Right lobe of liver (tissue), 6 donors: Measurements from ENCODE around the gene ACOT13. TPM values are rescaled to one million over a fixed set of nuclear protein-coding genes. Genes with fewer than 3 reads are reported as not detected.

Source experiments
- ATAC-seq, 4 donors: fragments of 200-7000 bp; cut with Tn5 transposase; one replicate each; pipeline ENCODE4 v1.9.1; 2020; ENCODE audit warnings: mild to moderate bottlenecking in 4 of 4, moderate library complexity in 4 of 4
- DNase-seq, 3 donors: peaks; one replicate each; pipeline ENCODE4 v3.0.0-alpha.2; 2020
- H3K27ac ChIP-seq, 3 donors: fragments of 200-600 bp; one replicate each; pipeline ENCODE4 v1.8.0; 2022
- H3K27me3 ChIP-seq, 2 donors: fragments of 200-600 bp; one replicate each; pipeline ENCODE4 v1.8.0; 2022
- H3K36me3 ChIP-seq, 4 donors: fragments of 200-600 bp; sonication (generic) in 1 of 4; one replicate each; pipeline versions ENCODE4 v1.5.1 to v1.8.0; 2017 to 2022; ENCODE audit warnings: control low read depth in 1 of 4
- H3K4me1 ChIP-seq, 4 donors: fragments of 200-600 bp; sonication (generic) in 1 of 4; one replicate each; pipeline versions ENCODE4 v1.5.1 to v1.8.0; 2017 to 2022; ENCODE audit warnings: control low read depth in 1 of 4
- H3K4me3 ChIP-seq, 3 donors: fragments of 200-600 bp; one replicate each; pipeline ENCODE4 v1.8.0; 2022
- H3K9me3 ChIP-seq, 4 donors: fragments of 200-600 bp; sonication (generic) in 1 of 4; one replicate each; pipeline versions ENCODE4 v1.5.1 to v1.8.0; 2017 to 2022; ENCODE audit warnings: control low read depth in 1 of 4
- CTCF ChIP-seq, 4 donors: fragments of 200-600 bp in 3 of 4; fragments of 450-650 bp in 1 of 4; IDR thresholded peaks; one replicate each; pipeline versions ENCODE4 v1.5.1 to v1.8.0; 2016 to 2022; ENCODE audit warnings: antibody characterized with exemption in 4 of 4, mild to moderate bottlenecking in 2 of 4
- POLR2A ChIP-seq: fragments of 450-650 bp; IDR thresholded peaks from one replicate; pipeline ENCODE4 v1.6.1; 2017; ENCODE audit warnings: antibody characterized with exemption, mild to moderate bottlenecking
- WGBS: methylation state at CpG from one replicate; pipeline ENCODE4 v1.1.6; 2018; ENCODE audit warnings: low coverage, low lambda C conversion rate; ENCODE audit not compliant: insufficient coverage; ENCODE audit errors: missing lambda C conversion rate; 5-methylcytosine and 5-hydroxymethylcytosine counted together
- intact Hi-C, 2 donors: fragments of 100-400 bp; cut with DNase I; formaldehyde crosslinking; loops; one replicate each; pipeline versions ENCODE4 v1.11.2 to v1.14.1; 2022
- long read RNA-seq: library from polyadenylated mRNA; unstranded; transcript quantifications from one replicate; pipeline ENCODE4 v2.0.0, GENCODE V29; 2019
- total RNA-seq, 6 experiments: library from RNA; depleted of rRNA in 2 of 6; stranded (reverse); fragments of >200 nt in 2 of 6; fragmentation: NEBNext Ultra II Directional in 3 of 6; extraction: Animal tissue kit (Norgen Biotek cat#: 25700) in 3 of 6; gene quantifications; one replicate each; pipeline versions ENCODE4 v1.1.0 to v1.2.4, GENCODE V29; 2016 to 2023
- donor health status: DM: no; HTN: yes; CAD: no.
- donor health status: DM: no; HTN: no; CAD: no.
- donor health status: DM: no; HTN: no; CAD: no.
- donor health status: DM: no; HTN: yes; CAD: no.
- donor health status: DM: no; HTN: yes; CAD: no.

ACOT13 gene
- 10 to 100 TPM; 14.0 to 53.6 (median 43.4) TPM for total RNA-seq
- long read RNA-seq, full-length matches to known transcripts = 37 of 40 reads
- long read RNA-seq, partial matches to known transcripts = 1 of 40 reads
- long read RNA-seq, other reads (novel, unspliced or antisense) = 2 of 40 reads

- ATAC-seq (peak; percentile 83 to 91 (median 87)), DNase-seq (peak; percentile 96 to 97 (median 96))
- Histone ChIP-seq H3K27me3 (no peaks in the 10 kb centered on the region), H3K9me3 (no peaks in the 10 kb centered on the region), H3K27ac (peak within 1 kb of the TSS; percentile 94 to 95 (median 95)), H3K36me3 (no peaks in the 10 kb centered on the region), H3K4me1 (peaks cover 0 to 41% (median 17%) of the 10 kb centered on the region in 4 donors), H3K4me3 (peak within 1 kb of the TSS; percentile 83 to 88 (median 86))
- WGBS = 0% methylated on average over 26 of the region's 62 CpGs
- TF ChIP-seq CTCF (IDR thresholded peaks at IDR 0.05) = peak; percentile 33 to 52 (median 40)
- peak; percentile 86 for TF ChIP-seq POLR2A
- intact Hi-C loops = no loop called here
Observed at GRCh38 chr6:24666641-24667377, at the start of gene ACOT13, which contains the start of gene TDP2. Gene ACOT13 (plus strand): TSS chr6:24667077. CDS start chr6:24667264, 187 bp downstream. Gene TDP2 (minus strand): TSS chr6:24666899. CDS start chr6:24666862, 37 bp downstream.

GRCh38 chr6:24619661-24620060, 47.2 kb upstream of the ACOT13 start:
- no peak for DNase-seq
- Histone ChIP-seq H3K27me3 (no peaks in the 10 kb centered on the region), H3K4me1 (no peaks in the 10 kb centered on the region), H3K36me3 (no peaks in the 10 kb centered on the region), H3K27ac (no peak overlapping the region), H3K4me3 (no peak overlapping the region), H3K9me3 (no peaks in the 10 kb centered on the region)
- no peak for ATAC-seq
- intact Hi-C loops = no loop called here
- 86% methylated on average over 5 of the region's 5 CpGs for WGBS
- TF ChIP-seq POLR2A (no peak), CTCF (IDR thresholded peaks at IDR 0.05) (no peak)

DNA sequence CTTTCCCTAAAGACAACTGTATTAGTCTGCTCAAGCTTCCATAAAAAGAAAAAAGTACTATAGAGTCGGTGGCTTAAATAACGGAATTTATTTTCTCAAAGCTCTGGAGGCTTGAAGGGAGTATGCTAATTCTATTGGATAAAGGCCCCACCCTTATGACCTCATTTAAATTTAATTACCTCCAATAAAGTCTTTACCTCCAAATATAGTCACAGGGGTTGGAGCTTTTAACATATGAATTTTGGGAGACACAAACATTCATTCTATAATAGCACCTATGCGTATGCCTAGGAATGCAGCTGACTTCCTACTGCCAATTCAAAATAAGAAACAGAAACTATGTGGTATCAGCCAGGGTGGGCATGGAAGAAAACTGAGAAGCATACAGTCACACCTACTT, 46.2 kb upstream of the ACOT13 start:
- intact Hi-C loops = no loop called here
- Histone ChIP-seq H3K4me1 (no peaks in the 10 kb centered on the region), H3K9me3 (no peaks in the 10 kb centered on the region), H3K27me3 (no peaks in the 10 kb centered on the region), H3K36me3 (no peaks in the 10 kb centered on the region), H3K4me3 (no peak overlapping the region), H3K27ac (no peak overlapping the region)
- 93% methylated on average over 3 of the region's 3 CpGs for WGBS
- ATAC-seq (no peak), DNase-seq (no peak)
- TF ChIP-seq POLR2A = no peak
- no peak for TF ChIP-seq CTCF (IDR thresholded peaks at IDR 0.05)

GRCh38 chr6:24621626-24622289, 45.1 kb upstream of the ACOT13 start:
- Histone ChIP-seq H3K27me3 (no peaks in the 10 kb centered on the region), H3K27ac (no peak overlapping the region), H3K9me3 (no peaks in the 10 kb centered on the region), H3K4me1 (no peaks in the 10 kb centered on the region), H3K36me3 (no peaks in the 10 kb centered on the region), H3K4me3 (no peak overlapping the region)
- no peak for TF ChIP-seq POLR2A
- no peak for TF ChIP-seq CTCF (IDR thresholded peaks at IDR 0.05)
- 70% methylated on average over 6 of the region's 7 CpGs for WGBS
- ATAC-seq = no peak
- DNase-seq = no peak
- intact Hi-C loops = no loop called here
